ENCODE measurements around the gene SOX8.

Gene SOX8

DNA sequence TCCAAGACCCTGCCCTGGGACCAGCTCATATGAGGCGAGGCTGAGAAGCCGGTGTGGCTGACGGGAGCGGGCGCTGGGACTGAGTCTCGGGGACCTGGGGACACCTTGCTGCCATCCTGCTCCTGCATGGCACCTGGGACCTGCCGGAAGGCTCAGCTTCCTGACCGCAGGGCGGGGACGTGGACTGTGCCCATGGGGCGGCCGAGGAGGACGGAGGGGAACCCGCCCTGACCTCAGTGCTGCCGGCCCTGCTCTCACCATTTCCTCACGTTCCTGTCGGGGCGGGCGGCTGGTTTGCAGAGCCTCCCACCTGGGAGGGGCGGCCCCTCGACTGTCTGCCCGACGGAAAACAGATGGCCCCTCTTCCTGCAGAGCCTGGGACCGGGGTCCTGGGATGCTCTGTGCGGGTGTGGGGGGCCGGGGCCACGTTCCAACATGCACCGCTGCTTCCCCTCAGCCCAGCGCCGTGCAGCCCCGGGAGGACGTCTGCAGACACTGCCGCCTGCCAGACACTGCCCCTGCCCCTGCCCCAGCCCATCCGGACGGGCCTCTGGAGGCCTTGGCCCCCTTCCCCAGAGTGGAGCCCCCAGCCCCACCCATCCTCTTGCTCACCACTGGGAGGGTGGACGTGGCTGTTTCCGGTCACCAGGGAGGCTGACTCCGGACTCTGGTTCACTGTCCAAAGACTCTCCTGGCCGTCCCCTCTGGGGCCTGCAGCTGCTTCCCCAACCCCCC is 47.1 kb downstream of the SOX8 start:
- no peak for DNase-seq

GRCh38 chr16:1029259-1029545 is 47.6 kb downstream of the SOX8 start:
- no peak for DNase-seq

DNA sequence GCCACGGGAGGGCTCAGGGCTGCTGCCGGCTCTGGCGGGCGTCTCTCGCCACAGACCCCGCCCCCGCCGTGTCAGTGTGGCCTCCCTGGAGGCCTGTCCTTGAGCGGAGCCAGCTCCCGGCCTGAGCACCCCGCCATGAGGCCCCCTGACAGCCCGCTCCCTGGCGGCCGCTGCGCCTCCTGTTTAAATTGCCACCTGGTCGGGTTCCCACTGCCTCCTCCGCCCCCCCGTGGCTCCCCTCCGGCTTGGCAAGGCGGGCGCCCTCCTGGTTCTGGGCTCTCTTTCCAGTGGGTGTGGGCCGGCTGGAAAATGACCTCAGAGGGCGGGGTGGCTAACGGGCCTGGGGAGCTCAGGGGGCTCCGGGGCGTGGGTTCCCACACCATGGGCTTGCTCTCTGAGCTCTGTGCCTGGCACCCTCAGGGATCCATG is 48.9 kb downstream of the SOX8 start:
- no peak for DNase-seq

DNA sequence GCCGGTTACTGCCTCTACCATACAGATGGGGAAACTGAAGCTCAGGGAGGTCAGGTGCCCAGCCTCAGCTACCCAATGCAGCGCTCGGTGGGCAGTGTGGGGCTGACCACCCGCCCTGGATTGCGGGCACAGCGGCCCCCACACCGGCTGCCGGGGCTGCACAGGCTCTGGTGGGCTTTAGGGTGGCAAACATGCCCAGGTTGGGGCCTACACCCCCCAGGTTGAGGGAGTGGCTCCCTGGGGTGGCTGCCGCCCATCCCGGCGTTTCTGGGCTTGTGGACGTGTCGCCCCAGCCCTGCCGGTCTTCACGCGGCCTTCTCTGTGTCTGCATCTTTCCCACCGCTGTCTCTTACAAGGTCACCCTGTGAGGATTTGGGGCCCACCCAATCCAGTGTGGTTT is 50.1 kb downstream of the SOX8 start:
- DNase-seq = no peak

DNA sequence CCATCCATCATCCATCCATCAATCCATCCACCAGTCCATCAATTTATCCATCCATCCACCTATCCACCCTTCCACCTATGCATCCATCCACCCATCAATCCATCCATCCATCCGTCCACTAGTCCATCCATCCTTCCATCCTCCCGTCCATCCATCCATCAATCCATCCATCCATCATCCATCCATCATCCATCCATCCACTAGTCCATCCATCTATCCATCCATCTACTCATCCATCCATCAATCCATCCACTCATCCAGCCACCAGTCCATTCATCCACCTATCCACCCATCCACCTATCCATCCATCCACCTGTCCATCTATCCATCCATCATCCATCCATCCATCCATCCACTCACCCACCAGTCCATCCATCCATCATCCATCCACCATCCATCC is 51.0 kb downstream of the SOX8 start:
- DNase-seq = no peak

GRCh38 chr16:1033128-1033679 is 51.6 kb downstream of the SOX8 start:
- no peak for DNase-seq

- DNase-seq = no peak
These were observed 52.9 kb downstream of the SOX8 start for GRCh38 chr16:1034230-1035065.

DNA sequence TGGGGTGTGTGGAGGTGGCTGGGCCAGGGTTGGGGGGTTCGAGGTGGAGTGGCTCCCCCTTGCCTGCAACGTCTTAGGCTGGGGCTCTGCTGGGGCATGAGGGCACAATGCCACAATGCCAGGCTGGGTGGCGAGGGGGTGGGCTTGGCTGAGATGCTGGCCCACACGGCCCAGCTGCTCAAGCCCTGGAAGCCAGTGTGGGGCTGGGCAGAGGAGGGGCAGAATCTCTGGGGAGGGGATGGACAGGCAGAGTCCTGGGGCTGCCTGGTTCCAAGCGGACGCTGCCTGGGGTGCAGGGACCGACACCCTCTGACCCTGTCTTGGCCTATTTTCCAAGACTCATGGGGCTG is 53.5 kb downstream of the SOX8 start:
- DNase-seq = no peak

- DNase-seq = no peak
These were observed 54.6 kb downstream of the SOX8 start for GRCh38 chr16:1036166-1036565.
